SJSA1 (cell line): ENCODE data around the gene PIK3R1. TPM values are rescaled to one million over a fixed set of nuclear protein-coding genes. Genes with fewer than 3 reads are reported as not detected.

Source experiments
- DNase-seq, 2 experiments: peaks; one replicate each; pipeline ENCODE4 v3.0.0-alpha.2; 2015 to 2020; ENCODE audit warnings: low spot score in 2 of 2, low read depth in 1 of 2
- H3K27ac ChIP-seq: fragments of 250-450 bp; sonication (Bioruptor Pico); 2 replicates; pipeline ENCODE4 v1.5.1; 2020; ENCODE audit warnings: mild to moderate bottlenecking, moderate library complexity
- H3K27me3 ChIP-seq: fragments of 250-450 bp; sonication (Bioruptor Pico); replicated peaks from 2 replicates; pipeline ENCODE4 v1.5.1; 2020; ENCODE audit warnings: mild to moderate bottlenecking, moderate library complexity
- H3K36me3 ChIP-seq: fragments of 250-450 bp; sonication (Bioruptor Pico); 2 replicates; pipeline ENCODE4 v1.5.1; 2020; ENCODE audit warnings: mild to moderate bottlenecking
- H3K4me1 ChIP-seq: fragments of 250-450 bp; sonication (Bioruptor Pico); replicated peaks from 2 replicates; pipeline ENCODE4 v1.6.1; 2021; ENCODE audit warnings: mild to moderate bottlenecking
- H3K4me3 ChIP-seq: fragments of 250-450 bp; sonication (Bioruptor Pico); 2 replicates; pipeline ENCODE4 v1.5.1; 2020; ENCODE audit warnings: mild to moderate bottlenecking
- H3K9me3 ChIP-seq: fragments of 250-450 bp; sonication (Bioruptor Pico); replicated peaks from 2 replicates; pipeline ENCODE4 v1.5.1; 2020; ENCODE audit warnings: mild to moderate bottlenecking
- total RNA-seq: library from RNA; depleted of rRNA; stranded (reverse); fragments of >200 nt; shearing (Covaris generic); gene quantifications from 2 replicates; pipeline ENCODE4 v1.2.3, GENCODE V29; 2014

PIK3R1 gene
- total RNA-seq, 1 experiment from 2014 or later: 12.1 TPM

DNA sequence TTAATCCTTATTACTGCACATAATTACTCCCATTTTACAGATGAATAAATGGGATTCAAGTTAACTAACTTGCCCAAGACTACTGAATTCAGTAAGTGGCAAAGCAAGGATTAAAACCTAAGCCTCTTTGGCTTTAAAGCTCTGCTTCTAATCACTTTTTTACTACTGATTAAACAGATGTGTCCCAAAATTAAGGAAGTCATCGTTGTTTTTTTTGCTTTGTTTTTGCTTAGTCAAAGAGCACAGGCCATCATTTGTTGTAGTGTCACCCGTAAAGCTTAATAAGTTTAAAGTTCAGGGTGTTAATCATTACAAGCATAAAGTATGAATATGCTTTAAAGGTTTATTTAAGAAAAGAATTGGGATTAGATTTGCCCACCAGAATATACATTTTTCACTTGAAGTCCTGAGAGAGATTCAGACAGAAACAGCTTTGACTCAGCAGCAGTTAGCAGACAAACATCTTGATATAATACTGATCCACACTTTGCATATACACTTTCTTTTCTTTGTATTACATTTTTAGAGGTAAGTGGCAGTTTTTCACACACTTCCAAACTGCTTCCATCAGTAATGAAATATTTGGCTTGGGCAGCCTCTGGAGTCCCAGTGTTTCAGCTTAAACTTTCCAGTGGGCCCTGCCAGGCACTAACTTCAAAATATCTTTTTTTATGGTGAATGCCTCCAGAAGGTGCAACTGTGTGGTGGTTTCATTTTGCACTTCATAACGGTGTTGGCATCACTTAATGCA is 52.7 kb downstream of the PIK3R1 start:
- Histone ChIP-seq H3K27ac (no peak overlapping the region), H3K4me3 (no peak overlapping the region), H3K9me3 (no peaks in the 10 kb centered on the region), H3K27me3 (no peaks in the 10 kb centered on the region), H3K4me1 (no peaks in the 10 kb centered on the region), H3K36me3 (no peaks in the 10 kb centered on the region)
- no peak for DNase-seq

DNA sequence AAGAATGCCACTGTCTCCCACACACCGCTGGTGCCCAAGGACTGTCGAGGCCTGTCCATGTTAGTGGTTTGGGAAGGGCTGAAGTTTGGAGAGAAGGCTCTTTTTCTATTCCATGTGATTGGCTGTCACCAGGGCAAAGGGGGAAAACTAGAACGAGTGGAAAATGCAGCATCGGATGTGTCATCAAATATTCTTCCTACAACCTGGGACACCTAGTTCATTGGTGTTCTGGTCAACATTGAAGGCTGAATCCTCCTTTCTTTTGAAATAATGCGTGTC is 53.2 kb downstream of the PIK3R1 start:
- H3K27ac ChIP-seq: no peak overlapping the region
- H3K9me3 ChIP-seq: no peaks in the 10 kb centered on the region
- H3K4me3 ChIP-seq: no peak overlapping the region
- no peaks in the 10 kb centered on the region for H3K4me1 ChIP-seq
- DNase-seq: no peak
- H3K27me3 ChIP-seq: no peaks in the 10 kb centered on the region
- no peaks in the 10 kb centered on the region for H3K36me3 ChIP-seq

GRCh38 chr5:68269820-68270219 is 54.3 kb downstream of the PIK3R1 start:
- Histone ChIP-seq H3K27ac (no peak overlapping the region), H3K9me3 (no peaks in the 10 kb centered on the region), H3K4me3 (no peak overlapping the region), H3K27me3 (no peaks in the 10 kb centered on the region), H3K4me1 (no peaks in the 10 kb centered on the region), H3K36me3 (peaks cover 3% of the 10 kb centered on the region; the same call in 1 of the 2 replicates)
- no peak for DNase-seq

DNA sequence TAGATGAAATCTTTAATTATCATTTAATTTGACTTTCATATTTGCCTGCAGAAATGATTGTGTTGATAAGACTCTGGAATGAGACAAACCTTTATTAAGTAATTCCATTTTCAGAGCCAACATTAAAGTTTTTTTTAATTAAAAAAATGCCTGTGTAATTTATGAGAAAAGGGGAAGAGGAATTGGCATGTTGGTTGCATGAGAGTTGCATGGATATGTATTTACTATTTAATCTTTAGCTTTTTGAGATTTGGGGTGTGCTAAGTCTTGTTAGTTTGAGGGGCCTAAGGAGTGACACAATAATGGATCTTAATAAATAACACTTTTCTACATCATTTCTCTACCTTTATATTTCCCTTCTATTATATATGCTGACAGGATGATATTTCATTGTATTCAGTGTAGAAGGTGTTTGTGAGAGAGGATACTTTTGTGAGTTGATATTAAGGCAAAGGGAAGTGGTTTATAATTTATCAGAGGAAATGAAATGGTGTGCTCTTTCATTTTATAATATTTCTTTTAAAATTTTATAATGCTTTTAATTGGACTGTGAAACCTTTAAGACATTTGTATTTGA is 54.9 kb downstream of the PIK3R1 start:
- Histone ChIP-seq H3K27me3 (no peaks in the 10 kb centered on the region), H3K4me1 (no peaks in the 10 kb centered on the region), H3K36me3 (peaks cover 3% of the 10 kb centered on the region; the same call in 1 of the 2 replicates), H3K4me3 (no peak overlapping the region), H3K9me3 (no peaks in the 10 kb centered on the region), H3K27ac (no peak overlapping the region)
- no peak for DNase-seq

DNA sequence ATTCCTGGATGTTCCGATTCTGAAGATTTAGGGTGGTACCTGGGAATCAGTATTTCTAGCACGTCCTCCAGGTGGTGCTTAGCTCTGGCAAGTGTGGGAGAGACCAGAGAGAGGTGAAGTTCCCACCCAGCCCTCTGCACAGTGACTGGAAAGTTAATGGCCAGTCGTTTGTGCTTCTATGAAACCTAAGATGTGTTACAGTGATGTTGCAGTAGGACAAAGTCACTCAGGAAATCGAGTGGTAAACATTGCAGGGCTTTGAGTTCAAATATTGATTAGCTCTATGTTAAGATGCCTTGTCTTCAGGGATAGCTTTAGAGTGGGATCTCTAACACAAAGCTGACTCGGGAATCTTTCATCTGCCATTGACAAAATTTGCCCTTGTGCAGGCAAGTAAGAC is 55.6 kb downstream of the PIK3R1 start:
- H3K4me1 ChIP-seq: no peaks in the 10 kb centered on the region
- peaks cover 3% of the 10 kb centered on the region; the same call in 1 of the 2 replicates for H3K36me3 ChIP-seq
- no peaks in the 10 kb centered on the region for H3K9me3 ChIP-seq
- H3K4me3 ChIP-seq: no peak overlapping the region
- H3K27ac ChIP-seq: no peak overlapping the region
- DNase-seq: no peak
- no peaks in the 10 kb centered on the region for H3K27me3 ChIP-seq

DNA sequence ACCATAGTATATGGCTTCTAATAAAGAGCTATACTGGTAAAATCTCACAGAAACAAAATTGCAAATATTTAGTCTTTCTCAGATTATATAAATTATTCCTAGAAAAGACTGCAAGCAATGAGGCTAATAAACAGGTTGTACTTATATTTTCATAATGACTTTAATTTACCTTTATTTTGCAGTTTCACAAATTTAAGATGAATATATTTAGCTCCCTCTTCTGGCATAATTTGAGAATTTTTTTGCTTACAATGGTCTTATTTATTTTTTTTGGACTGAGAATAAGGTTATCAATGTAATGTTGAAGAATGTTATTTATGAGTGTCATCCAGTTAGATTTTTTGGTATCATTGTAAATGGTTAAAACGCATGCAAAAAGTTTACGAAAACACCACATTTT is 56.7 kb downstream of the PIK3R1 start:
- H3K27ac ChIP-seq: no peak overlapping the region
- H3K4me3 ChIP-seq: no peak overlapping the region
- H3K27me3 ChIP-seq: no peaks in the 10 kb centered on the region
- H3K36me3 ChIP-seq: peaks cover 11% of the 10 kb centered on the region
- DNase-seq: peak in 1 of 2 experiments; percentile 4
- H3K4me1 ChIP-seq: 0 out of 2 replicates have a peak, but pooled peaks cover 2% of the 10 kb centered on the region
- H3K9me3 ChIP-seq: 0 out of 2 replicates have a peak, but pooled peaks cover 2% of the 10 kb centered on the region

- no peak overlapping the region for H3K4me3 ChIP-seq
- 0 out of 2 replicates have a peak, but pooled peaks cover 5% of the 10 kb centered on the region for H3K4me1 ChIP-seq
- no peak overlapping the region for H3K27ac ChIP-seq
- H3K9me3 ChIP-seq: 0 out of 2 replicates have a peak, but pooled peaks cover 3% of the 10 kb centered on the region
- DNase-seq: no peak
- H3K36me3 ChIP-seq: peaks cover 22% of the 10 kb centered on the region
- H3K27me3 ChIP-seq: no peaks in the 10 kb centered on the region
Observed at GRCh38 chr5:68273717-68274409, 58.3 kb downstream of the PIK3R1 start.

DNA sequence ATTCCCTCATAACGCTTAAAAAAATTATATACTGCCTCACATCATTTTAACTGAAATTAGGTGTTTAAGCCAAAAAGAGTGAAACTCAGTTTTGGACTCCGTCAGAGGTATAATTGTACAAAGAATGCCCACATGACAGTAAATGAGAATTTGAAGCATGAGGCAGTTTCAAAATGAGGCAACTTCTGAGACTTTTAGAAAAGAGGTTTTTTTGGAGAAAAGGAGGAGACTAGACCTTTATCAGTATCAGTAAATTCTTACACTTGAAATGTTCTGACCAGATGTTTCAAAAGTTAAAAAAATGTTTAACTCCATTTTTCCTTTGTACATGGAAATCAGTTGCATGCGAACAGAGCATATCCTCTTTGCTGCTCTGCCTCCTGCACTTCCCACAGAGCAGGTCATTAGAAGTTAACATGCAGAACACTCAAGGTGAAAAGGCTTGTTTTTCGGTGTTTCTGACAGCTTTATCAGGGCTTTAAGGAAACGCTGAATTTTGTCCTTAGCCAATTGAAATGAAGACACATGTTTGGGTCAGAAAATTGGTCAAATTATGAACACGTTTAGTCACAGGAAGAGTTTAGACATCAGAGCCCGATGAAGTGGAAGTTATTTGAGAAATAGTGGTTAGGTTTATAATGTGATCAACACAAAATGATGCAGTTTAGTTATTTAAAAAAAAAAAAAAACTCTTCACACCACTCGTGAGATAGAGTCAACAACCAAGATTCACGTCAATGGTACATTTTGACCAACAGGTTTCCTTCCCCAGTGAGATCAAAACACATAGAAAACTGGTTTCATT is 59.5 kb downstream of the PIK3R1 start:
- Histone ChIP-seq H3K36me3 (peaks cover 27% of the 10 kb centered on the region), H3K4me1 (0 out of 2 replicates have a peak, but pooled peaks cover 5% of the 10 kb centered on the region), H3K27ac (no peak overlapping the region), H3K9me3 (0 out of 2 replicates have a peak, but pooled peaks cover 3% of the 10 kb centered on the region), H3K27me3 (no peaks in the 10 kb centered on the region), H3K4me3 (no peak overlapping the region)
- no peak for DNase-seq

DNA sequence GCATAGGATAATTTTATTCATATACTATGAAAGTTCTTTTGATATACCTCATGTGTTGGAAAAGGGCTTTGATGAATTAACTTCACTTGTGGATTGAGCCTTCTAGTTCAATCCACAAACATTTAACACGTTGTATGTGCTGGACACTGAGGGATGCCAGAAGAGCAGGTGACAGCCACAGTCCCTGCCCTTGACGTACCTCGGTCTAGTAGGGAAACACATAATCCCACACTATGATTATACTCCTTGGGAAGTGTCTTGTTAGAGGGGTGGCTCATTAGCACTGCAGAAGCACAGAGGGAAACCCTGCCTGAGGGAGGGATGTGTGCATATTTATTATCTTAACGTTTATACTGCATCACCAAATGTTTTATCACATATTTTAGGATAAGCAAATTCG is 61.2 kb downstream of the PIK3R1 start:
- no peak for DNase-seq
- H3K27ac ChIP-seq: no peak overlapping the region
- H3K4me3 ChIP-seq: no peak overlapping the region
- 0 out of 2 replicates have a peak, but pooled peaks cover 3% of the 10 kb centered on the region for H3K9me3 ChIP-seq
- 0 out of 2 replicates have a peak, but pooled peaks cover 5% of the 10 kb centered on the region for H3K4me1 ChIP-seq
- peaks cover 44% of the 10 kb centered on the region for H3K36me3 ChIP-seq
- no peaks in the 10 kb centered on the region for H3K27me3 ChIP-seq

DNA sequence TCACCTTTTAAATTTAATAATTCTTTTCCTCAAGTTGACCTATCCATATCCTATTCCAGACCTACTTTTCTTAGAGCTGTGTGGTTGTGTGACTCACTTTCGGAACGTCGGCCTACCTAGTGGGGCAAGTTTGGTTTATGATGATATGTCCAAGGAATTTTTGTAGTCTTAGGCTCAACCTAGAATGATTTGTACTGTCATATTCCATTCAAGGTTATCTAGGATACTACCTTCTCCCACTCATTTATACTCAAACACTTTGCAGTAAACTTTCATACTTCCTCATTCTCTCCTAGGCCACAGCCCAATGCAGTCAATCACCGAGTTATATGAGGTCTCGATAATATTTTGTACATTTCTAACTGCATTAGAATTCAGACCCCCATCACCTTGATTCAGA is 61.9 kb downstream of the PIK3R1 start:
- no peaks in the 10 kb centered on the region for H3K27me3 ChIP-seq
- H3K4me1 ChIP-seq: 0 out of 2 replicates have a peak, but pooled peaks cover 5% of the 10 kb centered on the region
- 0 out of 2 replicates have a peak, but pooled peaks cover 3% of the 10 kb centered on the region for H3K9me3 ChIP-seq
- no peak for DNase-seq
- peaks cover 51% of the 10 kb centered on the region for H3K36me3 ChIP-seq
- H3K4me3 ChIP-seq: no peak overlapping the region
- H3K27ac ChIP-seq: no peak overlapping the region

DNA sequence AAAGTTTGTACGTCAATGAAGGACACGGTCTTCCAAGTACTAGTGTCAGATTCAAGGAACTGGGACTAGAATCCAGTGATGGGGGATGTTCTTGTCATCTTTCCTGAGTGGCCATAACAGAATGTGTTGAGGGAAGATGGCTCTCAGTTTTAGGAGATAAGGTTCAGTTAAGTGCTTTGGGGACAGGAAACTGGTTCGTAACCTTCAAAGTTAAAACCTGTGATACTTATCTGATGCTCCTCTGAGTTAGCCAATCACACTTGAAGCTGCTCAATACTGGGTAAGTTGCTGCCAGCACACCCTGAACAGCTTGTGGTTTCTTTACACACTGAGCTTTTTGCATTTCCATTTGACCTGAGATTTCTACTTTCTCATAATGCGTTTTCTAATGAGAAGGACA is 64.4 kb downstream of the PIK3R1 start:
- Histone ChIP-seq H3K4me1 (0 out of 2 replicates have a peak, but pooled peaks cover 5% of the 10 kb centered on the region), H3K27me3 (no peaks in the 10 kb centered on the region), H3K36me3 (peaks cover 62% of the 10 kb centered on the region), H3K4me3 (no peak overlapping the region), H3K9me3 (0 out of 2 replicates have a peak, but pooled peaks cover 3% of the 10 kb centered on the region), H3K27ac (no peak overlapping the region)
- DNase-seq: no peak

DNA sequence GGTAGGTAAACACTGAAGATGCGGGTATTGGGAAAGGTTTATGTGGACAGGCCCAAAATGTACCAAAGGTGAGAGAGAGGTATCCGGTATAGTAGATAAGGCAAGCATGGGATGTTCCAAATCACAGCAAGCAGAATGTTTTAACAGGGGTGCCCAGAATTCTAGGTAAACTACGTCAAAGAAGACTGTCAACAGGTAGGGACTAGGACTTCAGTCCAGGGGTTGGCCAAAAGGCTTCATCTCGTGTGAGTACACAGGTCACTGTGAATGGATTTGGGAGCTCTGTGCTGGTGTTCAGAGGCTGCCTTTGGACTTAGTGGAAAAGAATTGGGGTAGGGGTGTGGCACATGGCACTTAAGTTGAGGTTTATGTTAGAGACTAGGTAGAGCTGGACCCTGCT is 66.4 kb downstream of the PIK3R1 start:
- Histone ChIP-seq H3K4me1 (0 out of 2 replicates have a peak, but pooled peaks cover 5% of the 10 kb centered on the region), H3K27ac (no peak overlapping the region), H3K4me3 (no peak overlapping the region), H3K36me3 (peaks cover 57% of the 10 kb centered on the region), H3K9me3 (0 out of 2 replicates have a peak, but pooled peaks cover 3% of the 10 kb centered on the region), H3K27me3 (no peaks in the 10 kb centered on the region)
- no peak for DNase-seq

DNA sequence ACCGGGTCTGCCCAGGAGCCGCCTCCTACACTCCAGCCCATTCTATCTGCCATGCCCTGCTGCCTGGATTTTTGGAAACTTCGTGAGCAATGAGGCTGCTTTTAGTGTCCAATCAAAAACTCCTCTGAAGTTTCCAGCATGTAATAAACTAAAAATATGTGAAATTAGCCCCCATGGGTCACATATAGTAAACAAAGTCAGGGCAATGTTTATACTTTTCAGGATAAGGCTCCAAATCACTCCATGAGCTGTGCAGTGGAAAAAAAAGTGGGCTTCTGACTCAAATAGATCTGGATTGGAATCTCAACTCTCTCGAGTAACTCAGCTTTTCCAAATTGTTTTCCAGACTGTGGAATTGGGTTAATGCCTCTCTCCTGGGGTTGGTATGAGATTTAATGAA is 68.2 kb downstream of the PIK3R1 start:
- Histone ChIP-seq H3K4me1 (peaks cover 2% of the 10 kb centered on the region), H3K27me3 (no peaks in the 10 kb centered on the region), H3K27ac (no peak overlapping the region), H3K36me3 (peaks cover 43% of the 10 kb centered on the region), H3K9me3 (no peaks in the 10 kb centered on the region), H3K4me3 (no peak overlapping the region)
- DNase-seq: no peak
